ENCODE measurements around the gene DSTYK.

- TF ChIP-seq CTCF (IDR thresholded peaks at IDR 0.05) (no peak), POLR2A (IDR thresholded peaks at IDR 0.05) (no peak)
Measured at GRCh38 chr1:205186191-205186590, 25.3 kb downstream of the DSTYK start.
